ENCODE measurements around the gene SIGLEC10.
A peak's percentile ranks its signal among the peaks of the same experiment; 100 is the strongest.
"Not testable (repeated sequence)": the region's sequence is repeated elsewhere in the genome, so short reads cannot be mapped to it uniquely, and the experiment has no call there.

SIGLEC10 gene

GRCh38 chr19:51402117-51402516, 15.3 kb downstream of the SIGLEC10 start:
- no peak overlapping the region for H3K4me3 ChIP-seq (ENCODE audit: low read depth in 1 of 2, low read length in 2 of 2)
- peaks cover 20% of the 10 kb centered on the region for H3K9me3 ChIP-seq (ENCODE audit: insufficient read depth, low read length, severe bottlenecking)
- H3K27me3 ChIP-seq (ENCODE audit: insufficient read depth, low read length, poor library complexity) = no peaks in the 10 kb centered on the region
- no peaks in the 10 kb centered on the region for H3K79me2 ChIP-seq (ENCODE audit: insufficient read depth, low read length)
- no peaks in the 10 kb centered on the region; the same call in 1 of the 2 replicates for H3K36me3 ChIP-seq (ENCODE audit: insufficient read depth, low read length)
- H3K4me2 ChIP-seq (ENCODE audit: insufficient read depth, low read length) = no peak overlapping the region
- no peak overlapping the region for H3K9ac ChIP-seq (ENCODE audit: low read depth, low read length)
- DNase-seq (no peak), ATAC-seq (ENCODE audit: insufficient read depth, low read depth) (no peak)
- no peak overlapping the region for H2AFZ ChIP-seq (ENCODE audit: low read depth, low read length)
- H3K4me1 ChIP-seq (ENCODE audit: insufficient read depth, low read length) = no peaks in the 10 kb centered on the region
- TF ChIP-seq CTCF (IDR thresholded peaks at IDR 0.05; ENCODE audit: borderline replicate concordance, extremely low read depth, low read length, poor library complexity, severe bottlenecking) (no peak), EZH2 (IDR thresholded peaks at IDR 0.05; ENCODE audit: borderline replicate concordance, low read depth, low read length, severe bottlenecking) (no peak)
- no peak overlapping the region for H3K27ac ChIP-seq (ENCODE audit: low read length)
- H4K20me1 ChIP-seq (ENCODE audit: insufficient read depth, low read length) = no peaks in the 10 kb centered on the region

DNA sequence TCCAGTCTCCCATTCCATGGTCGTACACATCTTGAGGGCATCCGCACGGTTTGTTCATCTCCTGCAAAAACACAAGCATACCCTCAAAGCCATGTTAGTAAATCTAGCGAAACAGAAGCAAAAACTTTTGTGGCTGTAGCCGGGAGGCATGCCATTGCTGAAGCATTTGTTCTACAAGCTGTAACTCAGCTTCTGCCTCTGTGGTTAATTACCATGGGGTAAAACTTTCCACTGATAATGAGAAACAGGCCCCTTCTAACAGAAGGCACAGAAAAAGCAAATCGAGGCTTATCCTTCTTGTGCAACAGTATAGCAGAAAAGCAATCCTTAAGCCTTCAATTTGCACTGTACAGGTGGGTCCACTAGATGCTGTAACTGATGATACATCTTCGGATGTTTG, 17.5 kb downstream of the SIGLEC10 start:
- H4K20me1 ChIP-seq (ENCODE audit: insufficient read depth, low read length); H3K4me3 ChIP-seq (ENCODE audit: low read depth in 1 of 2, low read length in 2 of 2); H3K4me2 ChIP-seq (ENCODE audit: insufficient read depth, low read length); ATAC-seq (ENCODE audit: insufficient read depth, low read depth); H2AFZ ChIP-seq (ENCODE audit: low read depth, low read length); DNase-seq; H3K79me2 ChIP-seq (ENCODE audit: insufficient read depth, low read length); H3K27me3 ChIP-seq (ENCODE audit: insufficient read depth, low read length, poor library complexity); H3K36me3 ChIP-seq (ENCODE audit: insufficient read depth, low read length); H3K4me1 ChIP-seq (ENCODE audit: insufficient read depth, low read length); H3K27ac ChIP-seq (ENCODE audit: low read length); H3K9ac ChIP-seq (ENCODE audit: low read depth, low read length): not testable (repeated sequence)
- peaks cover 15% of the 10 kb centered on the region for H3K9me3 ChIP-seq (ENCODE audit: insufficient read depth, low read length, severe bottlenecking)

GRCh38 chr19:51399231-51399630, 18.2 kb downstream of the SIGLEC10 start:
- H2AFZ ChIP-seq (ENCODE audit: low read depth, low read length) = no peak overlapping the region
- TF ChIP-seq EZH2 (IDR thresholded peaks at IDR 0.05; ENCODE audit: borderline replicate concordance, low read depth, low read length, severe bottlenecking) (no peak), CTCF (IDR thresholded peaks at IDR 0.05; ENCODE audit: borderline replicate concordance, extremely low read depth, low read length, poor library complexity, severe bottlenecking) (no peak)
- H3K4me3 ChIP-seq (ENCODE audit: low read depth in 1 of 2, low read length in 2 of 2) = no peak overlapping the region
- H3K27ac ChIP-seq (ENCODE audit: low read length) = no peak overlapping the region
- ATAC-seq (ENCODE audit: insufficient read depth, low read depth) (no peak), DNase-seq (no peak)
- no peak overlapping the region for H3K9ac ChIP-seq (ENCODE audit: low read depth, low read length)
- no peaks in the 10 kb centered on the region for H4K20me1 ChIP-seq (ENCODE audit: insufficient read depth, low read length)
- H3K79me2 ChIP-seq (ENCODE audit: insufficient read depth, low read length) = peaks cover 10% of the 10 kb centered on the region
- H3K4me2 ChIP-seq (ENCODE audit: insufficient read depth, low read length) = no peak overlapping the region
- H3K4me1 ChIP-seq (ENCODE audit: insufficient read depth, low read length) = peaks cover 11% of the 10 kb centered on the region
- H3K36me3 ChIP-seq (ENCODE audit: insufficient read depth, low read length) = no peaks in the 10 kb centered on the region; the same call in 1 of the 2 replicates
- H3K27me3 ChIP-seq (ENCODE audit: insufficient read depth, low read length, poor library complexity) = no peaks in the 10 kb centered on the region
- peaks cover 15% of the 10 kb centered on the region for H3K9me3 ChIP-seq (ENCODE audit: insufficient read depth, low read length, severe bottlenecking)

DNA sequence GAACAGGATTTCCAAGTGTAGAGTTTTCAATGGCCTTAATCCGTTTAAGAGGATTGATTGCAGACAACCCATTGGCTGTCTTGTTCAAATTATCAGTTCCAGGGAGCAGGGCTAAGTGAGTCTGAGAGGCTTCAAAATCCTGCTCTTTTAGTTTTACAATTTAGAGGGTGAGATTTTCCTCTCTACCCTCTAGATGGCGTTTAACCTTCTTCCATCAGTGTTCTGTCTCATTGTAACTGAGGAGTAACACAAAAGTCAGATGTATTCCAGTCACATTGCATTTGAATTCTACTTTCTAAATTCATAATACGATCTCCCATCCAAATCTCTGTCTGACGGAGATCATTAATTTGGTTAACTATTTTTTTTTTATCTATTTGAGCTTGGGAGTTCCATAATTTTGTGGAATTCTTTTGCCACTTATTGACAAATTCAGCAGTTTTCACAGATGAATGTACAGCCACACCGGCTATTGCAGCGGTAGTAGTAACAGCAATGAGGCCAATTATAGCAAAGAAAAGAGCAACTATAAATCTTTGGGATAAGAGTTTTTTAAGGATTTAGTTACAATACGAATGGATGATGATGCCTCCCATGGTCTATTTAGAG, 19.2 kb downstream of the SIGLEC10 start:
- Histone ChIP-seq H3K9me3 (ENCODE audit: insufficient read depth, low read length, severe bottlenecking) (peaks cover 11% of the 10 kb centered on the region), H4K20me1 (ENCODE audit: insufficient read depth, low read length) (no peaks in the 10 kb centered on the region), H2AFZ (ENCODE audit: low read depth, low read length) (no peak overlapping the region), H3K27me3 (ENCODE audit: insufficient read depth, low read length, poor library complexity) (no peaks in the 10 kb centered on the region), H3K4me3 (ENCODE audit: low read depth in 1 of 2, low read length in 2 of 2) (no peak overlapping the region), H3K27ac (ENCODE audit: low read length) (no peak overlapping the region), H3K4me2 (ENCODE audit: insufficient read depth, low read length) (no peak overlapping the region), H3K79me2 (ENCODE audit: insufficient read depth, low read length) (peaks cover 10% of the 10 kb centered on the region), H3K36me3 (ENCODE audit: insufficient read depth, low read length) (no peaks in the 10 kb centered on the region), H3K4me1 (ENCODE audit: insufficient read depth, low read length) (peaks cover 18% of the 10 kb centered on the region), H3K9ac (ENCODE audit: low read depth, low read length) (no peak overlapping the region)
- TF ChIP-seq EZH2 (IDR thresholded peaks at IDR 0.05; ENCODE audit: borderline replicate concordance, low read depth, low read length, severe bottlenecking) (no peak), CTCF (IDR thresholded peaks at IDR 0.05; ENCODE audit: borderline replicate concordance, extremely low read depth, low read length, poor library complexity, severe bottlenecking) (peak; percentile 70)
- DNase-seq = no peak
- no peak for ATAC-seq (ENCODE audit: insufficient read depth, low read depth)

DNA sequence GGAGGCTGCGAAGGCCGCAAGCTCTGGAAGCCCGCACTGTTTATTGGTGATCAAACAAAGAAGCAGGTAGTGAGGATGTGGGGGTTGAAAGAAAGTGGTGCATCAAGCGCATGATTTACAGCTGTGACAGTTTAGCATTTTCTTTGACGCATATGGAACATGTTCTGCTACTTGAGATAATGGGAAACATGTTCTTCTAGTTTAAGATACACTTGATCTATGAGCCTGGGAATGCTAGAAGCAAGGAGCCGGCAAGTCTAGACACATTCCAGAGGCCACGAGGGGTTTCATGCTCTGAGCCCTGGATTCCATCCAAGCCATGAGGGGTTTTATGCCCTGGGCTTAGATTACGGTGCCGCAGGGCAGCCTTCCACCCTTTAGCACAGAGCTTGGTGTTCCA, 20.0 kb downstream of the SIGLEC10 start:
- Histone ChIP-seq H3K9me3 (ENCODE audit: insufficient read depth, low read length, severe bottlenecking) (peaks cover 11% of the 10 kb centered on the region), H3K4me1 (ENCODE audit: insufficient read depth, low read length) (peaks cover 18% of the 10 kb centered on the region)
- not testable (repeated sequence) for DNase-seq; H2AFZ ChIP-seq (ENCODE audit: low read depth, low read length); H3K9ac ChIP-seq (ENCODE audit: low read depth, low read length); H3K79me2 ChIP-seq (ENCODE audit: insufficient read depth, low read length); H4K20me1 ChIP-seq (ENCODE audit: insufficient read depth, low read length); H3K4me2 ChIP-seq (ENCODE audit: insufficient read depth, low read length); ATAC-seq (ENCODE audit: insufficient read depth, low read depth); H3K4me3 ChIP-seq (ENCODE audit: low read depth in 1 of 2, low read length in 2 of 2); H3K36me3 ChIP-seq (ENCODE audit: insufficient read depth, low read length); H3K27ac ChIP-seq (ENCODE audit: low read length); H3K27me3 ChIP-seq (ENCODE audit: insufficient read depth, low read length, poor library complexity)

All from DND-41 (cell line).